HepG2 (cell line): Measurements from ENCODE around the gene PIM3. TPM values are rescaled to one million over a fixed set of nuclear protein-coding genes. Genes with fewer than 3 reads are reported as not detected.

Experiments
- ARID2 ChIP-seq: sonication (generic); formaldehyde crosslinking; IDR thresholded peaks from 2 replicates; pipeline ENCODE4 v1.8.1; 2022; ENCODE audit warnings: mild to moderate bottlenecking, missing genetic modification reagents, borderline replicate concordance
- ATF7 ChIP-seq, 2 experiments: fragments of 450-650 bp in 1 of 2; sonication (generic) in 1 of 2; formaldehyde crosslinking in 1 of 2; IDR thresholded peaks; 2 replicates each; pipeline versions ENCODE4 v1.4.0 to v1.6.1; 2016 to 2020; ENCODE audit warnings: antibody characterized with exemption in 1 of 2, mild to moderate bottlenecking in 1 of 2, missing genetic modification reagents in 1 of 2
- CBFB ChIP-seq: sonication (generic); formaldehyde crosslinking; IDR thresholded peaks from 2 replicates; pipeline ENCODE4 v1.4.0; 2020; ENCODE audit warnings: missing genetic modification reagents
- CHCHD3 ChIP-seq: sonication (generic); formaldehyde crosslinking; IDR thresholded peaks from 2 replicates; pipeline ENCODE4 v1.8.0; 2022; ENCODE audit warnings: mild to moderate bottlenecking, missing genetic modification reagents, moderate library complexity
- FOSL1 ChIP-seq: sonication (generic); formaldehyde crosslinking; IDR thresholded peaks from 2 replicates; pipeline ENCODE4 v1.9.0; 2021; ENCODE audit warnings: missing genetic modification reagents, borderline replicate concordance
- HIVEP1 ChIP-seq: sonication (generic); formaldehyde crosslinking; IDR thresholded peaks from 2 replicates; pipeline ENCODE4 v1.4.0; 2020; ENCODE audit warnings: mild to moderate bottlenecking, missing genetic modification reagents
- KAT2B ChIP-seq: fragments of 150-350 bp; IDR thresholded peaks from 2 replicates; pipeline ENCODE4 v1.6.1; 2014; ENCODE audit warnings: low read depth, low read length, borderline replicate concordance
- MTERF4 ChIP-seq: sonication (generic); formaldehyde crosslinking; IDR thresholded peaks from 2 replicates; pipeline ENCODE4 v1.8.0; 2023; ENCODE audit warnings: mild to moderate bottlenecking, missing genetic modification reagents
- NBN ChIP-seq: fragments of 450-650 bp; conservative IDR thresholded peaks from 2 replicates; pipeline ENCODE4 v1.6.1; 2017
- NONO ChIP-seq, 2 experiments: fragments of 450-650 bp in 1 of 2; sonication (generic) in 1 of 2; formaldehyde crosslinking in 1 of 2; IDR thresholded peaks in 1 of 2; conservative IDR thresholded peaks in 1 of 2; 2 replicates each; pipeline versions ENCODE4 v1.6.1 to v1.8.0; 2017 to 2022; ENCODE audit warnings: mild to moderate bottlenecking in 1 of 2, missing genetic modification reagents in 1 of 2, moderate library complexity in 1 of 2
- PHF5A ChIP-seq: IDR thresholded peaks from one replicate; pipeline ENCODE4 v1.6.1; 2018; ENCODE audit warnings: low read depth, missing genetic modification reagents; ENCODE audit not compliant: unreplicated experiment
- POLR2G ChIP-seq: fragments of 200-400 bp; formaldehyde crosslinking; IDR thresholded peaks from 2 replicates; pipeline ENCODE4 v1.6.1; 2018; ENCODE audit warnings: mild to moderate bottlenecking, low read depth, low read length, moderate library complexity
- RORA ChIP-seq: sonication (generic); formaldehyde crosslinking; IDR thresholded peaks from 2 replicates; pipeline ENCODE4 v1.5.0; 2020; ENCODE audit warnings: mild to moderate bottlenecking, missing genetic modification reagents, moderate library complexity
- RXRB ChIP-seq: IDR thresholded peaks from 2 replicates; pipeline ENCODE4 v1.6.1; 2016; ENCODE audit warnings: borderline replicate concordance, missing genetic modification reagents, missing compliant biosample characterization
- SETDB1 ChIP-seq: sonication (generic); formaldehyde crosslinking; IDR thresholded peaks from 2 replicates; pipeline ENCODE4 v1.5.1; 2020; ENCODE audit warnings: missing genetic modification reagents, mild to moderate bottlenecking, borderline replicate concordance
- SIN3B ChIP-seq: fragments of 150-350 bp; IDR thresholded peaks from 2 replicates; pipeline ENCODE4 v1.6.1; 2014; ENCODE audit warnings: low read length
- TEAD2 ChIP-seq: sonication (generic); formaldehyde crosslinking; IDR thresholded peaks from 2 replicates; pipeline ENCODE4 v1.9.0; 2021; ENCODE audit warnings: missing genetic modification reagents
- ZC3H13 ChIP-seq: sonication (generic); formaldehyde crosslinking; IDR thresholded peaks from 2 replicates; pipeline ENCODE4 v1.8.1; 2023; ENCODE audit warnings: mild to moderate bottlenecking, missing genetic modification reagents, moderate library complexity
- ZMYM2 ChIP-seq: sonication (generic); formaldehyde crosslinking; IDR thresholded peaks from 2 replicates; pipeline ENCODE4 v1.8.0; 2022; ENCODE audit warnings: mild to moderate bottlenecking, missing genetic modification reagents
- ZNF331 ChIP-seq: sonication (generic); formaldehyde crosslinking; IDR thresholded peaks from 2 replicates; pipeline ENCODE4 v1.4.0; 2020; ENCODE audit warnings: missing genetic modification reagents
- ZSCAN22 ChIP-seq: sonication (generic); formaldehyde crosslinking; IDR thresholded peaks from 2 replicates; pipeline ENCODE4 v1.4.0; 2020; ENCODE audit warnings: mild to moderate bottlenecking, missing genetic modification reagents
- polyA plus RNA-seq, 8 experiments: library from polyadenylated mRNA; depleted of rRNA in 3 of 8; stranded (reverse) in 7 of 8; unstranded in 1 of 8; fragments of >200 nt; fragmentation: Illumina TruSeq in 4 of 8; extraction: Trizol in 4 of 8; gene quantifications; 2 replicates each; pipeline versions ENCODE4 v1.2.1 to v1.2.3, GENCODE V29; 2011 to 2016; ENCODE audit warnings: low read depth in 4 of 8, missing spikeins in 1 of 8, mixed read lengths in 1 of 8; ENCODE audit not compliant: insufficient read depth in 1 of 8
- total RNA-seq, 5 experiments: library from RNA; depleted of rRNA; stranded (reverse); fragments of >200 nt; fragmentation: Illumina TruSeq; extraction: Trizol; gene quantifications; 2 replicates each; pipeline ENCODE4 v1.2.3, GENCODE V29; 2016; ENCODE audit warnings: low read depth in 1 of 5
- TF ChIP-seq, protein P1 (sequence below): sonication (generic); formaldehyde crosslinking; IDR thresholded peaks from 2 replicates; pipeline ENCODE4 v1.4.0; 2020; ENCODE audit warnings: mild to moderate bottlenecking, missing genetic modification reagents
- TF ChIP-seq, protein P2 (sequence below): IDR thresholded peaks from 2 replicates; pipeline ENCODE4 v1.6.1; 2016; ENCODE audit warnings: mild to moderate bottlenecking, missing biosample characterization, missing genetic modification reagents
- TF ChIP-seq, protein P3 (sequence below): sonication (generic); formaldehyde crosslinking; IDR thresholded peaks from 2 replicates; pipeline ENCODE4 v1.5.0; 2020; ENCODE audit warnings: missing genetic modification reagents

Gene PIM3
- total and polyA plus RNA-seq, 2 of the 13 experiments (the other 11 are each of a cell fraction or from before 2014, with no cell fraction given), result 21.6 to 31.2 TPM

DNA sequence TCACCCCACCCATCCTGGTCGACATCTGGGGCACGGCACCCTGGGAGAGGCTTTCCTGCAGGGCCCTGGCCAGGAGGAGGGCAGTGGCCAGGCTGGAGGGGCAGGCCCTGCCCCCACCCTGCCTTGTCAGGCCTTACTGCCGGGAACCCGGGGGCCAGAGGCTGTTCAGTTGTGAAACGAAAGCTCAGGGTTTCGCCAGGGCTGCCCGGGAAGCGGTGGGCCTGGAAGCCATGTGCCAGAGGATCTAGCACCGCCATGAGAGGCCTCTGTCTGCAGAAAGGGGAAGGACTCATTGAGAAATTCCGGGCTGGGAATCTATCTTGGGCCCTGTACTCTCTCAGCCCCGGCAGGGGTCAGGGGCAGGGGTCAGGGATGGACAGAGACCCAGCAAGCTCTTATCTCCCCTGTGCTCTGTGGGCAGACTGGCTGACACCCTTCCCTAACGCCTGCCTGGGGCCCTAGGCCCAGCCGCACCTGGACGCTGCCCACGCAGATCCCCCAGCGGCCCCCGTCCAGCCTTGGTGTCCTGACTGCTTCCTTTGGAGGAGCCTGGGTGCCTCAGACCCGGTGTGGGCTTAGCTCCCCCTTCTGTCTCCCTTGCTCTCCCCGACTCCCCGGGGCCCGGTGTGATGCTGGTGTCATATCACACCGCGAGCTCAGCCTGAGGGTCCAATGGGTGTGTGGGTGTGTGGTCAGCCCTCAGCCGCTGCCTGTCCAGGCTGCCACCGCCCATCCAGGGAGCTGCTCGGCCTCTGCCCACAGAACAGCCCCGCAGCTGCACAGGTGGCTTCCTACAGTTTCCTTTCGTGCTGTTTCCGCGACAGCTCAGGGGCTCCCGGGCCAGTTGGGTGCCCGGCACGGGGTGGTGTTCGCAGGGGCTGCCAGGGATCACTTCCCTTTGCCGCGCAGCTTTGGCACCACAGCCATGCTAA lies 6.5 kb downstream of the PIM3 start (continued):
- TF ChIP-seq, protein P1, sequence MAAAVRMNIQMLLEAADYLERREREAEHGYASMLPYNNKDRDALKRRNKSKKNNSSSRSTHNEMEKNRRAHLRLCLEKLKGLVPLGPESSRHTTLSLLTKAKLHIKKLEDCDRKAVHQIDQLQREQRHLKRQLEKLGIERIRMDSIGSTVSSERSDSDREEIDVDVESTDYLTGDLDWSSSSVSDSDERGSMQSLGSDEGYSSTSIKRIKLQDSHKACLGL, result peak; percentile 43; the same call in 1 of the 2 replicates
- no peak for TF ChIP-seq NBN
- TF ChIP-seq, protein P2, sequence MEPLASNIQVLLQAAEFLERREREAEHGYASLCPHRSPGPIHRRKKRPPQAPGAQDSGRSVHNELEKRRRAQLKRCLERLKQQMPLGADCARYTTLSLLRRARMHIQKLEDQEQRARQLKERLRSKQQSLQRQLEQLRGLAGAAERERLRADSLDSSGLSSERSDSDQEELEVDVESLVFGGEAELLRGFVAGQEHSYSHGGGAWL (CRISPR knock-in tag), result no peak
- TF ChIP-seq POLR2G, result no peak; the same call in 1 of the 2 replicates
- no peak for TF ChIP-seq ZSCAN22
- peak; percentile 37; the same call in 1 of the 2 replicates for TF ChIP-seq HIVEP1 (CRISPR knock-in tag)
- no peak for TF ChIP-seq ATF7 (IDR thresholded peaks at IDR 0.05)
- TF ChIP-seq ATF7 (CRISPR knock-in tag; IDR thresholded peaks at IDR 0.05), result no peak; the same call in none of the 2 replicates
- TF ChIP-seq ARID2 (CRISPR knock-in tag), result no peak
- no peak for TF ChIP-seq ZMYM2 (CRISPR knock-in tag)
- TF ChIP-seq ZC3H13, result no peak; the same call in 1 of the 2 replicates
- no peak for TF ChIP-seq KAT2B
- TF ChIP-seq TEAD2 (CRISPR knock-in tag), result no peak
- TF ChIP-seq, protein P3, sequence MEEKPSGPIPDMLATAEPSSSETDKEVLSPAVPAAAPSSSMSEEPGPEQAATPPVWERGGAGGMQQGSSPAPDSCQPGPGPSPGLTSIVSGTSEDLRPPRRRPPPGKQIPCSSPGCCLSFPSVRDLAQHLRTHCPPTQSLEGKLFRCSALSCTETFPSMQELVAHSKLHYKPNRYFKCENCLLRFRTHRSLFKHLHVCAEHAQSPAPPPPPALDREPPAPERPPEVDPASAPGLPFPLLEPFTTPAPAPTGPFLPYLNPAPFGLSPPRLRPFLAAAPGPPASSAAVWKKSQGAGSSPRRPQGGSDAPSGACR, result no peak
- TF ChIP-seq CBFB (CRISPR knock-in tag), result peak; percentile 21; the same call in 1 of the 2 replicates
- TF ChIP-seq RORA (CRISPR knock-in tag), result no peak
- no peak for TF ChIP-seq SETDB1
- TF ChIP-seq RXRB (CRISPR knock-in tag), result no peak
- no peak for TF ChIP-seq MTERF4 (CRISPR knock-in tag)
- TF ChIP-seq PHF5A, result no peak
- no peak for TF ChIP-seq SIN3B
- no peak for TF ChIP-seq FOSL1 (CRISPR knock-in tag)
- TF ChIP-seq CHCHD3 (CRISPR knock-in tag), result 0 out of 2 replicates have a peak, but pooled peaks have one; percentile 46
- TF ChIP-seq ZNF331 (CRISPR knock-in tag), result no peak
- TF ChIP-seq NONO (IDR thresholded peaks at IDR 0.05), result no peak
- peak; percentile 19; the same call in 1 of the 2 replicates for TF ChIP-seq NONO (CRISPR knock-in tag; conservative IDR thresholded peaks at IDR 0.05)
